HEK293 (cell line): Measurements from ENCODE around the gene SQOR.

ENCODE experiments used
- CTCF ChIA-PET: fragments of 350-600 bp; formaldehyde crosslinking; extraction: SDS; loops from one replicate; lab custom pipeline; 2021; ENCODE audit warnings: antibody characterized with exemption; lab: Yijun Ruan, JAX
- POLR2A ChIA-PET: fragments of 300-600 bp; formaldehyde crosslinking; extraction: SDS; loops from one replicate; lab custom pipeline; 2020; ENCODE audit warnings: antibody characterized with exemption, inconsistent platforms; lab: Yijun Ruan, JAX
- H3K27ac ChIP-seq: fragments of 200-500 bp; sonication (Bioruptor generic); 2 replicates; pipeline ENCODE4 v1.5.1; 2014; ENCODE audit warnings: low read depth, low read length, control low read depth, inconsistent platforms; ENCODE audit errors: extremely low read depth
- H3K36me3 ChIP-seq, 2 experiments: fragments of 200-500 bp in 1 of 2; sonication (Bioruptor generic) in 1 of 2; 1 replicate in 1 of 2; 2 replicates in 1 of 2; pipeline ENCODE4 v1.5.1; 2014 to 2017; ENCODE audit warnings: inconsistent platforms in 2 of 2, low read length in 2 of 2; ENCODE audit not compliant: control insufficient read depth in 2 of 2, insufficient read depth in 1 of 2
- H3K4me1 ChIP-seq: fragments of 200-500 bp; sonication (Bioruptor generic); 2 replicates; pipeline ENCODE4 v1.5.1; 2014; ENCODE audit warnings: mild to moderate bottlenecking, low read length, inconsistent platforms; ENCODE audit not compliant: control insufficient read depth, insufficient read depth
- H3K4me3 ChIP-seq: 2 replicates; pipeline ENCODE4 v1.5.1; 2011; ENCODE audit warnings: low read depth, mild to moderate bottlenecking, control low read depth, low read length, moderate library complexity
- H3K9me3 ChIP-seq: fragments of 200-500 bp; sonication (Bioruptor generic); 2 replicates; pipeline ENCODE4 v1.5.1; 2014; ENCODE audit warnings: low read depth, low read length, inconsistent platforms; ENCODE audit not compliant: control insufficient read depth, insufficient read depth
- EGR2 ChIP-seq: fragments of 450-650 bp; formaldehyde crosslinking; IDR thresholded peaks from 2 replicates; pipeline ENCODE4 v1.5.1; 2016; ENCODE audit warnings: low read depth, missing biosample characterization, missing genetic modification characterization
- GLI4 ChIP-seq: fragments of 450-650 bp; formaldehyde crosslinking; IDR thresholded peaks from 2 replicates; pipeline ENCODE4 v1.5.1; 2016; ENCODE audit warnings: missing biosample characterization, missing genetic modification characterization
- KLF1 ChIP-seq: fragments of 450-650 bp; formaldehyde crosslinking; IDR thresholded peaks from 2 replicates; pipeline ENCODE4 v1.5.1; 2016; ENCODE audit warnings: missing biosample characterization, missing genetic modification characterization
- KLF16 ChIP-seq: fragments of 450-650 bp; formaldehyde crosslinking; IDR thresholded peaks from 2 replicates; pipeline ENCODE4 v1.5.1; 2017; ENCODE audit warnings: missing biosample characterization, missing genetic modification characterization
- MZF1 ChIP-seq: fragments of 450-650 bp; formaldehyde crosslinking; IDR thresholded peaks from 2 replicates; pipeline ENCODE4 v1.5.1; 2017; ENCODE audit warnings: missing biosample characterization, missing genetic modification characterization, borderline replicate concordance
- OVOL3 ChIP-seq: fragments of 450-650 bp; formaldehyde crosslinking; IDR thresholded peaks from 2 replicates; pipeline ENCODE4 v1.5.1; 2016; ENCODE audit warnings: missing biosample characterization, missing genetic modification characterization
- ZBTB20 ChIP-seq: fragments of 450-650 bp; formaldehyde crosslinking; IDR thresholded peaks from 2 replicates; pipeline ENCODE4 v1.5.1; 2016; ENCODE audit warnings: missing biosample characterization, missing genetic modification characterization
- ZNF10 ChIP-seq: fragments of 450-650 bp; formaldehyde crosslinking; IDR thresholded peaks from 2 replicates; pipeline ENCODE4 v1.5.1; 2017; ENCODE audit warnings: missing biosample characterization, missing genetic modification characterization
- ZNF132 ChIP-seq: fragments of 450-650 bp; formaldehyde crosslinking; IDR thresholded peaks from 2 replicates; pipeline ENCODE4 v1.5.1; 2017; ENCODE audit warnings: missing biosample characterization, missing genetic modification characterization, borderline replicate concordance
- ZNF140 ChIP-seq: fragments of 450-650 bp; formaldehyde crosslinking; IDR thresholded peaks from 2 replicates; pipeline ENCODE4 v1.5.1; 2016; ENCODE audit warnings: missing biosample characterization, missing genetic modification characterization
- ZNF19 ChIP-seq: fragments of 450-650 bp; formaldehyde crosslinking; IDR thresholded peaks from 2 replicates; pipeline ENCODE4; 2016; ENCODE audit warnings: missing biosample characterization, missing genetic modification characterization, low read depth
- ZNF221 ChIP-seq: fragments of 450-650 bp; formaldehyde crosslinking; IDR thresholded peaks from 2 replicates; pipeline ENCODE4 v1.5.1; 2017; ENCODE audit warnings: missing biosample characterization, missing genetic modification characterization, borderline replicate concordance
- ZNF324 ChIP-seq: fragments of 450-650 bp; formaldehyde crosslinking; IDR thresholded peaks from 2 replicates; pipeline ENCODE4 v1.5.1; 2016; ENCODE audit warnings: missing biosample characterization, missing genetic modification characterization
- ZNF423 ChIP-seq: fragments of 450-650 bp; formaldehyde crosslinking; IDR thresholded peaks from 2 replicates; pipeline ENCODE4 v1.5.1; 2016; ENCODE audit warnings: missing biosample characterization, missing genetic modification characterization
- ZNF624 ChIP-seq: fragments of 450-650 bp; formaldehyde crosslinking; IDR thresholded peaks from 2 replicates; pipeline ENCODE4 v1.5.1; 2017; ENCODE audit warnings: missing biosample characterization, missing genetic modification characterization
- ZNF76 ChIP-seq: fragments of 450-650 bp; formaldehyde crosslinking; IDR thresholded peaks from 2 replicates; pipeline ENCODE4; 2016; ENCODE audit warnings: low read depth, missing biosample characterization, missing genetic modification characterization, borderline replicate concordance
- TF ChIP-seq, protein P1 (sequence below): fragments of 450-650 bp; formaldehyde crosslinking; conservative IDR thresholded peaks from 2 replicates; pipeline ENCODE4 v1.5.1; 2016; ENCODE audit warnings: low read depth, missing biosample characterization, missing genetic modification characterization
- TF ChIP-seq, protein P2 (sequence below): fragments of 450-650 bp; formaldehyde crosslinking; IDR thresholded peaks from 2 replicates; pipeline ENCODE4 v1.5.1; 2016; ENCODE audit warnings: missing biosample characterization, missing genetic modification characterization
- TF ChIP-seq, protein P3 (sequence below): fragments of 450-650 bp; formaldehyde crosslinking; IDR thresholded peaks from 2 replicates; pipeline ENCODE4 v1.5.1; 2017; ENCODE audit warnings: missing biosample characterization, mild to moderate bottlenecking, missing genetic modification characterization, moderate library complexity
- TF ChIP-seq, protein P4 (sequence below): fragments of 450-650 bp; formaldehyde crosslinking; IDR thresholded peaks from 2 replicates; pipeline ENCODE4 v1.5.1; 2016; ENCODE audit warnings: missing biosample characterization, missing genetic modification characterization

The SQOR gene

DNA sequence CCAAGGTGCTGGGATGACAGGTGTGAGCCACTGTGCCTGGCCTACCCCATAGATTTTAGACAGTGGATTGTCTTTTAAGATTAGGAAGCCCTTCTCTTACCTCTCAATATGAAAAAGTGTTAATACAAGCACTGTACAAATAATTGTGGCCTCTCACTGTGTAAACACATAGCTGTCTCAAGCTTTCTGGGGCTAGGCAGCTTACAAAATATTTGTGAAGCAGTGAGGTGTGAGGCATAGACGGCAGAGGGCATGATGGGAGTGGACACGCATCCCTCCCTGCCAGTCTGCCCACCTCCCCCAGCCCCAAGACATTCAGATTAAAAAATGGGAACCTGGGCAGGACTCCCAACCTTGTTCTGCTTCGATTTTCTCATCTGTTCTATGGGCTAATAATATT is 34.6 kb downstream of the SQOR start:
- H3K27ac ChIP-seq, result no peak overlapping the region
- no peak for TF ChIP-seq OVOL3
- no peak for TF ChIP-seq ZBTB20 (tag by site-specific recombination)
- TF ChIP-seq ZNF624, result no peak
- no peak for TF ChIP-seq ZNF19 (tag by site-specific recombination)
- no peak for TF ChIP-seq KLF16 (tag by site-specific recombination)
- no peak for TF ChIP-seq KLF1
- TF ChIP-seq ZNF140, result no peak
- H3K4me3 ChIP-seq, result no peak overlapping the region
- H3K4me1 ChIP-seq, result no peaks in the 10 kb centered on the region
- H3K36me3 ChIP-seq, result no peaks in the 10 kb centered on the region
- H3K9me3 ChIP-seq, result no peaks in the 10 kb centered on the region
- CTCF ChIA-PET, result no interaction called here
- POLR2A ChIA-PET, result no interaction called here

DNA sequence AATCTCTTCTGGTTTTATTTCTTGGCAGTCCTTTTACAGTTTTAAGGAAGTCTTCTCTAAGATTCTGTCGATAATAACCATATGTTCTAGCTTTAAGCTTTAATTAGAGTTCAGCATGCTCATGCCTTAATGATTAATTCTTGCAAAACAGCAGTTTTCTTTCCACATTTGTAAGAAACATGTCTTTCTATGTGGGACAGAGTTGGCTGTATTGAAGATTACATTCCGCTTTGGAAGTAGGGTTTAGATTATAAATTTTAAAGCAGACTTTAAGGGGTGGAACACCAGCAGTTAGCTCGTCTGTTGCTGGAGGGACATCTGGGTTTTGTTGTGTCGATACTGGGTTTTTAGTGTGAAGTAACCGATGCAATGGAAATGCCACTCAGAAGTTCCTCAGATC is 35.3 kb downstream of the SQOR start:
- POLR2A ChIA-PET, result no interaction called here
- CTCF ChIA-PET, result interaction anchor here (0.5 to 0.6 kb wide), 2 partner anchors 36 to 1661 kb away, joined by 3 read pairs; no protein-coding TSS in a partner anchor
- Histone ChIP-seq H3K4me1 (no peaks in the 10 kb centered on the region), H3K36me3 (no peaks in the 10 kb centered on the region), H3K4me3 (no peak overlapping the region), H3K27ac (no peak overlapping the region), H3K9me3 (no peaks in the 10 kb centered on the region)
- TF ChIP-seq, protein P1, sequence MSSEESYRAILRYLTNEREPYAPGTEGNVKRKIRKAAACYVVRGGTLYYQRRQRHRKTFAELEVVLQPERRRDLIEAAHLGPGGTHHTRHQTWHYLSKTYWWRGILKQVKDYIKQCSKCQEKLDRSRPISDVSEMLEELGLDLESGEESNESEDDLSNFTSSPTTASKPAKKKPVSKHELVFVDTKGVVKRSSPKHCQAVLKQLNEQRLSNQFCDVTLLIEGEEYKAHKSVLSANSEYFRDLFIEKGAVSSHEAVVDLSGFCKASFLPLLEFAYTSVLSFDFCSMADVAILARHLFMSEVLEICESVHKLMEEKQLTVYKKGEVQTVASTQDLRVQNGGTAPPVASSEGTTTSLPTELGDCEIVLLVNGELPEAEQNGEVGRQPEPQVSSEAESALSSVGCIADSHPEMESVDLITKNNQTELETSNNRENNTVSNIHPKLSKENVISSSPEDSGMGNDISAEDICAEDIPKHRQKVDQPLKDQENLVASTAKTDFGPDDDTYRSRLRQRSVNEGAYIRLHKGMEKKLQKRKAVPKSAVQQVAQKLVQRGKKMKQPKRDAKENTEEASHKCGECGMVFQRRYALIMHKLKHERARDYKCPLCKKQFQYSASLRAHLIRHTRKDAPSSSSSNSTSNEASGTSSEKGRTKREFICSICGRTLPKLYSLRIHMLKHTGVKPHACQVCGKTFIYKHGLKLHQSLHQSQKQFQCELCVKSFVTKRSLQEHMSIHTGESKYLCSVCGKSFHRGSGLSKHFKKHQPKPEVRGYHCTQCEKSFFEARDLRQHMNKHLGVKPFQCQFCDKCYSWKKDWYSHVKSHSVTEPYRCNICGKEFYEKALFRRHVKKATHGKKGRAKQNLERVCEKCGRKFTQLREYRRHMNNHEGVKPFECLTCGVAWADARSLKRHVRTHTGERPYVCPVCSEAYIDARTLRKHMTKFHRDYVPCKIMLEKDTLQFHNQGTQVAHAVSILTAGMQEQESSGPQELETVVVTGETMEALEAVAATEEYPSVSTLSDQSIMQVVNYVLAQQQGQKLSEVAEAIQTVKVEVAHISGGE (tag by site-specific recombination), result no peak
- TF ChIP-seq, protein P2, sequence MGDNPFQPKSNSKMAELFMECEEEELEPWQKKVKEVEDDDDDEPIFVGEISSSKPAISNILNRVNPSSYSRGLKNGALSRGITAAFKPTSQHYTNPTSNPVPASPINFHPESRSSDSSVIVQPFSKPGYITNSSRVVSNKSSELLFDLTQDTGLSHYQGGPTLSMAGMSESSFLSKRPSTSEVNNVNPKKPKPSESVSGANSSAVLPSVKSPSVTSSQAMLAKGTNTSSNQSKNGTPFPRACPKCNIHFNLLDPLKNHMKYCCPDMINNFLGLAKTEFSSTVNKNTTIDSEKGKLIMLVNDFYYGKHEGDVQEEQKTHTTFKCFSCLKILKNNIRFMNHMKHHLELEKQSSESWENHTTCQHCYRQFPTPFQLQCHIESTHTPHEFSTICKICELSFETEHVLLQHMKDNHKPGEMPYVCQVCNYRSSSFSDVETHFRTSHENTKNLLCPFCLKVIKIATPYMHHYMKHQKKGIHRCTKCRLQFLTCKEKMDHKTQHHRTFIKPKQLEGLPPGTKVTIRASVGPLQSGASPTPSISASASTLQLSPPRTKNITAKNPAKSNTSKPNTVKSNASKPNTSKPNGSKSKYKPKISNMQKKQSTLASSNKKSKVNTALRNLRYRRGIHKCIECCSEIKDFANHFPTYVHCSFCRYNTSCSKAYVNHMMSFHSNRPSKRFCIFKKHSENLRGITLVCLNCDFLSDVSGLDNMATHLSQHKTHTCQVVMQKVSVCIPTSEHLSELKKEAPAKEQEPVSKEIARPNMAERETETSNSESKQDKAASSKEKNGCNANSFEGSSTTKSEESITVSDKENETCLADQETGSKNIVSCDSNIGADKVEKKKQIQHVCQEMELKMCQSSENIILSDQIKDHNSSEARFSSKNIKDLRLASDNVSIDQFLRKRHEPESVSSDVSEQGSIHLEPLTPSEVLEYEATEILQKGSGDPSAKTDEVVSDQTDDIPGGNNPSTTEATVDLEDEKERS, result no peak
- TF ChIP-seq ZNF423 (tag by site-specific recombination), result no peak
- TF ChIP-seq ZNF221, result no peak
- TF ChIP-seq KLF16 (tag by site-specific recombination), result no peak
- TF ChIP-seq ZNF76 (tag by site-specific recombination), result no peak
- TF ChIP-seq GLI4 (tag by site-specific recombination), result no peak
- no peak for TF ChIP-seq MZF1 (tag by site-specific recombination)
- no peak for TF ChIP-seq ZNF132 (tag by site-specific recombination)
- no peak for TF ChIP-seq KLF1
- TF ChIP-seq, protein P3, sequence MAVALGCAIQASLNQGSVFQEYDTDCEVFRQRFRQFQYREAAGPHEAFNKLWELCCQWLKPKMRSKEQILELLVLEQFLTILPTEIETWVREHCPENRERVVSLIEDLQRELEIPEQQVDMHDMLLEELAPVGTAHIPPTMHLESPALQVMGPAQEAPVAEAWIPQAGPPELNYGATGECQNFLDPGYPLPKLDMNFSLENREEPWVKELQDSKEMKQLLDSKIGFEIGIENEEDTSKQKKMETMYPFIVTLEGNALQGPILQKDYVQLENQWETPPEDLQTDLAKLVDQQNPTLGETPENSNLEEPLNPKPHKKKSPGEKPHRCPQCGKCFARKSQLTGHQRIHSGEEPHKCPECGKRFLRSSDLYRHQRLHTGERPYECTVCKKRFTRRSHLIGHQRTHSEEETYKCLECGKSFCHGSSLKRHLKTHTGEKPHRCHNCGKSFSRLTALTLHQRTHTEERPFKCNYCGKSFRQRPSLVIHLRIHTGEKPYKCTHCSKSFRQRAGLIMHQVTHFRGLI (tag by site-specific recombination), result no peak
- TF ChIP-seq ZNF10 (tag by site-specific recombination), result no peak
- no peak for TF ChIP-seq ZNF324
- no peak for TF ChIP-seq EGR2
- TF ChIP-seq, protein P4, sequence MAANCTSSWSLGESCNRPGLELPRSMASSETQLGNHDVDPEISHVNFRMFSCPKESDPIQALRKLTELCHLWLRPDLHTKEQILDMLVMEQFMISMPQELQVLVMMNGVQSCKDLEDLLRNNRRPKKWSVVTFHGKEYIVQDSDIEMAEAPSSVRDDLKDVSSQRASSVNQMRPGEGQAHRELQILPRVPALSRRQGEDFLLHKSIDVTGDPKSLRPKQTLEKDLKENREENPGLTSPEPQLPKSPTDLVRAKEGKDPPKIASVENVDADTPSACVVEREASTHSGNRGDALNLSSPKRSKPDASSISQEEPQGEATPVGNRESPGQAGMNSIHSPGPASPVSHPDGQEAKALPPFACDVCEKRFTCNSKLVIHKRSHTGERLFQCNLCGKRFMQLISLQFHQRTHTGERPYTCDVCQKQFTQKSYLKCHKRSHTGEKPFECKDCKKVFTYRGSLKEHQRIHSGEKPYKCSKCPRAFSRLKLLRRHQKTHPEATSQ (tag by site-specific recombination), result no peak
